Liver (tissue), 9 donors: ENCODE measurements around the gene KHK. TPM values are rescaled to one million over a fixed set of nuclear protein-coding genes. Genes with fewer than 3 reads are reported as not detected.
"Not testable (repeated sequence)": the region's sequence is repeated elsewhere in the genome, so short reads cannot be mapped to it uniquely, and the experiment has no call there.

Experiments
- DNase-seq: peaks from one replicate; pipeline ENCODE4 v3.0.0-alpha.2; 2017; ENCODE audit warnings: low spot score
- H3K27ac ChIP-seq, 2 donors: one replicate each; pipeline ENCODE4 v1.7.0; 2013; ENCODE audit warnings: inconsistent platforms in 2 of 2, low read length in 2 of 2, control low read depth in 1 of 2, low read depth in 1 of 2, mild to moderate bottlenecking in 1 of 2
- H3K27me3 ChIP-seq, 4 donors: one replicate each; pipeline versions ENCODE4 v1.6.1 to v1.7.0; 2013; ENCODE audit warnings: low read length in 3 of 4, inconsistent platforms in 1 of 4, mild to moderate bottlenecking in 1 of 4, moderate library complexity in 1 of 4; ENCODE audit not compliant: control insufficient read depth in 4 of 4, insufficient read depth in 4 of 4
- H3K36me3 ChIP-seq, 4 donors: one replicate each; pipeline versions ENCODE4 v1.6.1 to v1.7.0; 2013; ENCODE audit warnings: low read length in 3 of 4, mild to moderate bottlenecking in 3 of 4, low read depth in 1 of 4, moderate library complexity in 1 of 4; ENCODE audit not compliant: control insufficient read depth in 4 of 4, insufficient read depth in 3 of 4
- H3K4me1 ChIP-seq, 4 donors: one replicate each; pipeline versions ENCODE4 v1.6.1 to v1.7.0; 2013; ENCODE audit warnings: low read length in 3 of 4, mild to moderate bottlenecking in 3 of 4, moderate library complexity in 1 of 4; ENCODE audit not compliant: control insufficient read depth in 4 of 4, insufficient read depth in 4 of 4
- H3K4me3 ChIP-seq, 3 donors: one replicate each; pipeline versions ENCODE4 v1.6.1 to v1.7.0; 2013; ENCODE audit warnings: low read length in 3 of 3, control low read depth in 1 of 3, low read depth in 1 of 3, mild to moderate bottlenecking in 1 of 3
- H3K9ac ChIP-seq, 2 donors: one replicate each; pipeline ENCODE4 v1.7.0; 2013; ENCODE audit warnings: low read length in 2 of 2, mild to moderate bottlenecking in 2 of 2, moderate library complexity in 2 of 2, control low read depth in 1 of 2, low read depth in 1 of 2
- H3K9me3 ChIP-seq, 4 donors: one replicate each; pipeline versions ENCODE4 v1.6.1 to v1.7.0; 2013; ENCODE audit warnings: low read length in 3 of 4; ENCODE audit not compliant: control insufficient read depth in 4 of 4
- ATF3 ChIP-seq: IDR thresholded peaks from 2 replicates; pipeline ENCODE4 v1.6.1; 2016; ENCODE audit warnings: antibody characterized with exemption
- GABPA ChIP-seq, 2 donors: IDR thresholded peaks in 1 of 2; conservative IDR thresholded peaks in 1 of 2; 2 replicates each; pipeline ENCODE4 v1.6.1; 2016; ENCODE audit warnings: antibody characterized with exemption in 2 of 2, mild to moderate bottlenecking in 1 of 2, moderate library complexity in 1 of 2
- JUND ChIP-seq, 2 donors: IDR thresholded peaks; 2 replicates each; pipeline ENCODE4 v1.6.1; 2016; ENCODE audit warnings: antibody characterized with exemption in 2 of 2
- SP1 ChIP-seq: IDR thresholded peaks from 2 replicates; pipeline ENCODE4 v1.6.1; 2018; ENCODE audit warnings: antibody characterized with exemption, mild to moderate bottlenecking
- ZBTB33 ChIP-seq: IDR thresholded peaks from 2 replicates; pipeline ENCODE4 v1.6.1; 2016; ENCODE audit warnings: antibody characterized with exemption
- WGBS: extraction: QIAGEN DNeasy Blood & Tissue Kit; methylation state at CpG from one replicate; pipeline ENCODE4 v1.1.7; 2013; 5-methylcytosine and 5-hydroxymethylcytosine counted together
- polyA plus RNA-seq, 2 donors: library from polyadenylated mRNA; stranded (reverse) in 1 of 2; unstranded in 1 of 2; fragments of 200-250 nt in 1 of 2; fragments of >200 nt in 1 of 2; fragmentation: Nextera tagmentation in 1 of 2; extraction: Ambion mirVana in 1 of 2; gene quantifications; one replicate each; pipeline versions ENCODE4 v1.2.1 to v1.2.3, GENCODE V29; 2013 to 2015
- total RNA-seq, 2 donors: library from RNA; depleted of rRNA; stranded (reverse); fragments of >200 nt; gene quantifications; one replicate each; pipeline ENCODE4 v1.2.3, GENCODE V29; 2014
- TF ChIP-seq, protein P1 (sequence below): IDR thresholded peaks from 2 replicates; pipeline ENCODE4 v1.6.1; 2016; ENCODE audit warnings: antibody characterized with exemption, mild to moderate bottlenecking
- donor health status: healthy.
- donor health status: healthy.
- donor health status: healthy.
- donor health status: healthy.
- donor health status: healthy.

KHK gene
- total and polyA plus RNA-seq, 4 donors = 26.1 to 462 (median 188) TPM

DNA sequence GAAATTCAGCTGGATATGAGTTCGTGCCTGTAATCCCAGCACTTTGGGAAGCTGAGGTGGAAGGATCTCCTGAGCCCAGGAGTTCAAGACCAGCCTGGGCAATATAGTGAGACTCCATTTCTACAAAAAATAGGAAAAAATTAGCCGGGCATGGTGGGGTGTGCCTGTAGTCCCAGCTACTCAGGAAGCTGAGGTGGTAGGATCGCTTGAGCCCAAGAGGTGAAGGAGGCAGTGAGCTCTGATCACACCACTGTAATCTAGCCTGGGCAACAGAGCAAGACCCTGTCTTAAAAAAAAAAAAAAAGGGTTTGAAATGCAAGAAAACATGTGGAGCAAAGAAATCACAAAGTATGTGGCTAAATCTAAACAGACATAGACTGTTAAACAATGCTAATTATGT is 22.5 kb downstream of the KHK start:
- H3K9me3 ChIP-seq = no peaks in the 10 kb centered on the region
- DNase-seq = no peak
- no peaks in the 10 kb centered on the region for H3K4me1 ChIP-seq
- 91% methylated on average over 3 of the region's 3 CpGs for WGBS
- no peak for TF ChIP-seq GABPA (IDR thresholded peaks at IDR 0.05 in 1 of 2, conservative IDR thresholded peaks at IDR 0.05 in 1 of 2)
- TF ChIP-seq SP1 = no peak
- TF ChIP-seq JUND (IDR thresholded peaks at IDR 0.05) = no peak
- TF ChIP-seq, protein P1, sequence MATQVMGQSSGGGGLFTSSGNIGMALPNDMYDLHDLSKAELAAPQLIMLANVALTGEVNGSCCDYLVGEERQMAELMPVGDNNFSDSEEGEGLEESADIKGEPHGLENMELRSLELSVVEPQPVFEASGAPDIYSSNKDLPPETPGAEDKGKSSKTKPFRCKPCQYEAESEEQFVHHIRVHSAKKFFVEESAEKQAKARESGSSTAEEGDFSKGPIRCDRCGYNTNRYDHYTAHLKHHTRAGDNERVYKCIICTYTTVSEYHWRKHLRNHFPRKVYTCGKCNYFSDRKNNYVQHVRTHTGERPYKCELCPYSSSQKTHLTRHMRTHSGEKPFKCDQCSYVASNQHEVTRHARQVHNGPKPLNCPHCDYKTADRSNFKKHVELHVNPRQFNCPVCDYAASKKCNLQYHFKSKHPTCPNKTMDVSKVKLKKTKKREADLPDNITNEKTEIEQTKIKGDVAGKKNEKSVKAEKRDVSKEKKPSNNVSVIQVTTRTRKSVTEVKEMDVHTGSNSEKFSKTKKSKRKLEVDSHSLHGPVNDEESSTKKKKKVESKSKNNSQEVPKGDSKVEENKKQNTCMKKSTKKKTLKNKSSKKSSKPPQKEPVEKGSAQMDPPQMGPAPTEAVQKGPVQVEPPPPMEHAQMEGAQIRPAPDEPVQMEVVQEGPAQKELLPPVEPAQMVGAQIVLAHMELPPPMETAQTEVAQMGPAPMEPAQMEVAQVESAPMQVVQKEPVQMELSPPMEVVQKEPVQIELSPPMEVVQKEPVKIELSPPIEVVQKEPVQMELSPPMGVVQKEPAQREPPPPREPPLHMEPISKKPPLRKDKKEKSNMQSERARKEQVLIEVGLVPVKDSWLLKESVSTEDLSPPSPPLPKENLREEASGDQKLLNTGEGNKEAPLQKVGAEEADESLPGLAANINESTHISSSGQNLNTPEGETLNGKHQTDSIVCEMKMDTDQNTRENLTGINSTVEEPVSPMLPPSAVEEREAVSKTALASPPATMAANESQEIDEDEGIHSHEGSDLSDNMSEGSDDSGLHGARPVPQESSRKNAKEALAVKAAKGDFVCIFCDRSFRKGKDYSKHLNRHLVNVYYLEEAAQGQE = no peak
- no peak for TF ChIP-seq ZBTB33
- no peak for TF ChIP-seq ATF3
- no peaks in the 10 kb centered on the region for H3K27me3 ChIP-seq
- no peak overlapping the region for H3K4me3 ChIP-seq
- no peak overlapping the region for H3K9ac ChIP-seq
- H3K36me3 ChIP-seq = no peaks in the 10 kb centered on the region
- H3K27ac ChIP-seq = no peak overlapping the region

- not testable (repeated sequence) for H3K9ac ChIP-seq, H3K36me3 ChIP-seq, H3K27me3 ChIP-seq, H3K27ac ChIP-seq, H3K4me1 ChIP-seq, DNase-seq, H3K9me3 ChIP-seq, H3K4me3 ChIP-seq
- WGBS = 88% methylated on average over 24 of the region's 24 CpGs
These were observed 24.2 kb downstream of the KHK start for GRCh38 chr2:27110603-27111352.

DNA sequence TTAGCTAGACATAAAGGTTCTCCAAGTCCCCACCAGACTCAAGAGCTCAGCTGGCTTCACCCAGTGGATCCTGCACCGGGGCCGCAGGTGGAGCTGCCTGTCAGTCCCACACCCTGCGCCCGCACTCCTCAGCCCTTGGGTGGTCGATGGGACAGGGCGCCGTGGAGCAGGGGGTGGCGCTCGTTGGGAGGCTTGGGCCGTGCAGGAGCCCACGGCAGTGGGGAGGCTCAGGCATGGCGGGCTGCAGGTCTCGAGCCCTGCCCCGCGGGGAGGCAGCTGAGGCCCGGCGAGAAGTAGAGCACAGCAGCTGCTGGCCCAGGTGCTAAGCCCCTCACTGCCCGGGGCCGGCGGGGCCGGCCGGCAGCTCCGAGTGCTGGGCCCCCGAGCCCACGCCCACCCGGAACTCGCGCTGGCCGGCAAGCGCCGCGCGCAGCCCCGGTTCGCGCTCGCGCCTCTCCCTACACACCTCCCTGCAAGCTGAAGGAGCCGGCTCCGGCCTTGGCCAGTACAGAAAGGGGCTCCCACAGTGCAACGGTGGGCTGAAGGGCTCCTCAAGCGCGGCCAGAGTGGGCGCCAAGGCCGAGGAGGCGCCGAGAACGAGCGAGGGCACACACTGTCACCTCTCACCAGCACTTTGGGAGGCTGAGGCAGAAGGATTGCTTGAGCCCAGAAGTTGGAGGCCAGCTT is 25.0 kb downstream of the KHK start:
- H3K27me3 ChIP-seq, H3K4me1 ChIP-seq, H3K27ac ChIP-seq, H3K9ac ChIP-seq, H3K36me3 ChIP-seq, H3K4me3 ChIP-seq, H3K9me3 ChIP-seq, DNase-seq: not testable (repeated sequence)
- 91% methylated on average over 49 of the region's 49 CpGs for WGBS
